C4-2B (cell line): Measurements from ENCODE around the gene RASAL2.

ENCODE experiments used
- CTCF ChIP-seq: fragments of 450-650 bp; conservative IDR thresholded peaks from 2 replicates; pipeline ENCODE4 v1.5.1; 2017; ENCODE audit warnings: mild to moderate bottlenecking
- ZFX ChIP-seq: fragments of 450-650 bp; IDR thresholded peaks from 2 replicates; pipeline ENCODE4 v1.6.1; 2017

GRCh38 chr1:178061620-178062019 is 32.3 kb upstream of the RASAL2 start:
- TF ChIP-seq CTCF (no peak), ZFX (no peak)
